ENCODE data around the gene FGF6. TPM values are rescaled to one million over a fixed set of nuclear protein-coding genes. Genes with fewer than 3 reads are reported as not detected.

Gene FGF6
- total RNA-seq, 1 donor from 2014 or later, result not detected

GRCh38 chr12:4483885-4484823, 38.5 kb upstream of the FGF6 start:
- H3K36me3 ChIP-seq (ENCODE audit: control insufficient read depth, insufficient read depth, low read length), result no peaks in the 10 kb centered on the region
- DNase-seq (ENCODE audit: low read depth), result no peak
- H3K4me3 ChIP-seq (ENCODE audit: low read depth, low read length), result no peak overlapping the region
- H3K27me3 ChIP-seq (ENCODE audit: control insufficient read depth, insufficient read depth, low read length), result no peaks in the 10 kb centered on the region
- TF ChIP-seq CTCF (IDR thresholded peaks at IDR 0.05; ENCODE audit: insufficient read depth, low read length, poor library complexity, severe bottlenecking), result no peak

GRCh38 chr12:4482936-4483335, 37.3 kb upstream of the FGF6 start:
- no peak for DNase-seq (ENCODE audit: low read depth)
- no peaks in the 10 kb centered on the region for H3K27me3 ChIP-seq (ENCODE audit: control insufficient read depth, insufficient read depth, low read length)
- H3K4me3 ChIP-seq (ENCODE audit: low read depth, low read length), result no peak overlapping the region
- no peaks in the 10 kb centered on the region for H3K36me3 ChIP-seq (ENCODE audit: control insufficient read depth, insufficient read depth, low read length)
- no peak for TF ChIP-seq CTCF (IDR thresholded peaks at IDR 0.05; ENCODE audit: insufficient read depth, low read length, poor library complexity, severe bottlenecking)

- Histone ChIP-seq H3K4me3 (ENCODE audit: low read depth, low read length) (no peak overlapping the region), H3K36me3 (ENCODE audit: control insufficient read depth, insufficient read depth, low read length) (no peaks in the 10 kb centered on the region), H3K27me3 (ENCODE audit: control insufficient read depth, insufficient read depth, low read length) (no peaks in the 10 kb centered on the region)
- no peak for DNase-seq (ENCODE audit: low read depth)
- no peak for TF ChIP-seq CTCF (IDR thresholded peaks at IDR 0.05; ENCODE audit: insufficient read depth, low read length, poor library complexity, severe bottlenecking)
Observed at GRCh38 chr12:4478933-4479332, 33.3 kb upstream of the FGF6 start.

GRCh38 chr12:4477129-4477528, 31.5 kb upstream of the FGF6 start:
- no peak for TF ChIP-seq CTCF (IDR thresholded peaks at IDR 0.05; ENCODE audit: insufficient read depth, low read length, poor library complexity, severe bottlenecking)
- no peak for DNase-seq (ENCODE audit: low read depth)
- H3K27me3 ChIP-seq (ENCODE audit: control insufficient read depth, insufficient read depth, low read length), result no peaks in the 10 kb centered on the region

GRCh38 chr12:4472046-4472445, 26.4 kb upstream of the FGF6 start:
- Histone ChIP-seq H3K4me3 (ENCODE audit: low read depth, low read length) (no peak overlapping the region), H3K36me3 (ENCODE audit: control insufficient read depth, insufficient read depth, low read length) (no peaks in the 10 kb centered on the region), H3K27me3 (ENCODE audit: control insufficient read depth, insufficient read depth, low read length) (no peaks in the 10 kb centered on the region)
- DNase-seq (ENCODE audit: low read depth), result no peak
- no peak for TF ChIP-seq CTCF (IDR thresholded peaks at IDR 0.05; ENCODE audit: insufficient read depth, low read length, poor library complexity, severe bottlenecking)

More at GRCh38 chr12:4477129-4477528, 31.5 kb upstream of the FGF6 start:
- no peak overlapping the region for H3K4me3 ChIP-seq (ENCODE audit: low read depth, low read length)
- H3K36me3 ChIP-seq (ENCODE audit: control insufficient read depth, insufficient read depth, low read length), result no peaks in the 10 kb centered on the region

Measured in kidney epithelial cell (primary cell).